ENCODE results near the gene PRKCD.
A peak's percentile ranks its signal among the peaks of the same experiment; 100 is the strongest.

Gene PRKCD

GRCh38 chr3:53151465-53151864 lies 9.5 kb upstream of the PRKCD start:
- no peak for DNase-seq (ENCODE audit: low read depth)
- TF ChIP-seq CTCF (IDR thresholded peaks at IDR 0.05; ENCODE audit: insufficient read depth, low read depth, low read length, missing control alignments): no peak
- no peak overlapping the region for H3K4me3 ChIP-seq (ENCODE audit: low read length)

GRCh38 chr3:53151870-53152660 lies 8.9 kb upstream of the PRKCD start:
- H3K4me3 ChIP-seq (ENCODE audit: low read length): no peak overlapping the region
- TF ChIP-seq CTCF (IDR thresholded peaks at IDR 0.05; ENCODE audit: insufficient read depth, low read depth, low read length, missing control alignments): no peak
- DNase-seq (ENCODE audit: low read depth): no peak

- no peak for DNase-seq (ENCODE audit: low read depth)
- no peak for TF ChIP-seq CTCF (IDR thresholded peaks at IDR 0.05; ENCODE audit: insufficient read depth, low read depth, low read length, missing control alignments)
- H3K4me3 ChIP-seq (ENCODE audit: low read length): no peak overlapping the region
These were observed 7.7 kb upstream of the PRKCD start for GRCh38 chr3:53153264-53153823.

GRCh38 chr3:53153980-53154379 lies 7.0 kb upstream of the PRKCD start:
- TF ChIP-seq CTCF (IDR thresholded peaks at IDR 0.05; ENCODE audit: insufficient read depth, low read depth, low read length, missing control alignments): no peak
- no peak for DNase-seq (ENCODE audit: low read depth)
- H3K4me3 ChIP-seq (ENCODE audit: low read length): no peak overlapping the region

- peak; percentile 36 for DNase-seq (ENCODE audit: low read depth)
- no peak for TF ChIP-seq CTCF (IDR thresholded peaks at IDR 0.05; ENCODE audit: insufficient read depth, low read depth, low read length, missing control alignments)
- H3K4me3 ChIP-seq (ENCODE audit: low read length): no peak overlapping the region
These were observed 6.1 kb upstream of the PRKCD start for GRCh38 chr3:53154881-53155285.

GRCh38 chr3:53155760-53156159 lies 5.2 kb upstream of the PRKCD start:
- TF ChIP-seq CTCF (IDR thresholded peaks at IDR 0.05; ENCODE audit: insufficient read depth, low read depth, low read length, missing control alignments): no peak

More at GRCh38 chr3:53155760-53156159, 5.2 kb upstream of the PRKCD start:
- DNase-seq (ENCODE audit: low read depth): peak; percentile 82
- H3K4me3 ChIP-seq (ENCODE audit: low read length): no peak overlapping the region

Measured in epithelial cell of esophagus (primary cell).